HTERT RPE-1 (cell line): ENCODE results near the gene UBL4B.

Experiments
- in situ Hi-C: fragments of 300-500 bp; cut with MboI; formaldehyde crosslinking; loops from 4 replicates; pipeline ENCODE4 v1.14.3; 2020; ENCODE audit warnings: low sequenced_read_pairs

The UBL4B gene

DNA sequence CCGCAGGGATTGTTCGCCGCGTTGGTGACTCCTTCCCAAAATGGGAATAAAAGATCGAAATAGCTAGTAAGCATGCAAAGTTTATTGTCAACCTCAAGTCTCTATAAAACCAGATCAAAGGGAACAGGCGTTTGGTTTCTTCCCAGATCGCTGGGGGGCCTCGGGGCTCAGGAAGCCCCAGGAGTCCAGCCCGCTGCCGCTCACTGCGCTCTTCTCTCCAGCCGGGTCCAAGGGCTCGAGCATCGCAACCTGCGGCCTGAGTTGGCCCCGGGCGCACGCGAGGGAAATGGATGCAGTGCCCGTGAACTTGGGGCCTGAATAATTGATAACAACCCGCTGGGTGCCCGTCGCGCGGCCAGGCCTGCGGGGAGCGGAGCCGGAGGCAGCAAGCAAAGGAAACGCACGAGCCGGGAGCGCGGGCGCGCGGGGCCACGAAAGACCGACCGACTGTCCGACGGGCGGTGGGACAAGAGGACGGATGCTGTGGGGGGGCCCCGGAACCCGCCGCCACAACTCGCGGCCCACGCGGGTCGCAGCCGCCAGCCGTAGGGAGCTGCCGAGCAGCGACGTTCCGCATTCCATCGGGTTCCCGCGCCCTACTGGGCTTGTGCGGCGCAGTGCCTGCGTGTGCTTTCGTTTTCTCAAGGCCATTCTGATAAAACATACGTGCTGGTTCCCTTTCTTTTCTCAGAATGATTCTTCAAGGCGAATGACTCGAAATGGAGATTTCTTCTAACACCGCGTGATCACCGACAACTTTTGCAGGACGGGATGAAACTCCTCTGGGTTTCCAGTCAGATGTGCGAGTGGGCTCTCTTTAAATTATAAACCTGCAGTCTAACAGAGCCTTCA lies 27.8 kb upstream of the UBL4B start:
- in situ Hi-C loops, result no loop called here

DNA sequence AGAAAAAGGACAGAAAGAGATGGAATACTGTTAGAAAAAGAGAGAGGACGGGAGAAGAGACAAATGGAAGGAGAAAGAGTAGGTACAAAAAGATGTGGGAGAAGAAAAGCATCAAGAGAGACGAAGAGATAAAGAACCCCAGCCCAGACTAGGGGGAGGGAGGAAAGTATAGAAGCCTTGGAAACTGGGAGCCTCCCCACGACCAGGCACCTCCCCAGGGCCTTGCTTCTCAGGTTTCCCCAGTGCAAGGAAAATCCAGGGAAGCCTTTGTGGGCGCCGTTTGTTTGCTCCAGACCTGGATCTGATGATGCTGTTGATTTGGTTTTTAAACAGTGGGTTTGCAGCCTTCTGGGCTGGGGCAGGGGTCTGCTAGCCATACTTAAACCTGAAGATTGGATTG lies 26.6 kb upstream of the UBL4B start:
- in situ Hi-C loops, result no loop called here

- in situ Hi-C loops, result no loop called here
These were observed 25.3 kb upstream of the UBL4B start for GRCh38 chr1:110086961-110087360.

DNA sequence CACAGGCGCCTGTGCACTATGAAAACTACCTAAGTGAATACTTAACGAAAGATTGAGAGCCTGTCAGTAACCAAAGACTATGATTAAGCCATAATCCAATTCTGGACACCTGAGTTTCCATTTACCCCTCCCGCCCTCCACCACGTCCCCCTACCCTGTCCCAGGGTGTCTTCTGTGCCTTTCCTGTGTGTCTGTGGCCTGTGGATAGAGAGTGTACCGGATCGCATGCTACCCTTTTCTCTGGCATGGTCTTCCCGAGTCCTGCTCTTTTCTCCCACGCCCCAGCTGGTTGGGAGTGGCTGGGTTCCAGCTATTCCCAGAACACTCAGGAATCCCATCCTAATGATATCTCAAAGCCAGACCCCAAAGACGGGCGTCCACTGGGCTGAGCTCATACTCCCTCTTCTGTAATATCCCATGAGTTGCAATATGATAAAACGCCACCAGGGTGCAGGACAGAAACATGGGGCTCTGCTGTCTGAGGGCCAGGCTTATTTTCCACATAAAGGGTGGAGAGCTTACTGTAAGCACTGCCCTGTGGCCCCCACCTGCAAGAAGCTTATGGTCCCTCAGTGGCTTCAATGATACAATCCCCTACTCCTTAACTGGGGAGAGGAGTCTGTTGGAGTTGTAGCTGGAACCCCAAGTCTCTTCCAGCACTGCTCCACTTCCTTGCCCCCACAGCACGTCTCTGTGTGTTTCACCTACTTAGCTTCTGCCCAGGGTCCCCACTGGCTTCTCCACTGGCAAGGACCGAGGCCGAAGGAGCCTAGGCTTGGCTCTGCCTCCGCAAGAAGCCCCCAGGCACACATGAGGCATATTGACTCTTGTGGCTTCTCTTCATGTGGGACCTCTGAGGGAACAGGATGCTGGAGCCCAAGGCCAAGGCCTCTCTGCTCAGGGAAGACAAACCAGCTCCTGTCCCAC lies 24.2 kb upstream of the UBL4B start:
- in situ Hi-C loops, result no loop called here

GRCh38 chr1:110088739-110089316 lies 23.4 kb upstream of the UBL4B start:
- in situ Hi-C loops, result no loop called here

DNA sequence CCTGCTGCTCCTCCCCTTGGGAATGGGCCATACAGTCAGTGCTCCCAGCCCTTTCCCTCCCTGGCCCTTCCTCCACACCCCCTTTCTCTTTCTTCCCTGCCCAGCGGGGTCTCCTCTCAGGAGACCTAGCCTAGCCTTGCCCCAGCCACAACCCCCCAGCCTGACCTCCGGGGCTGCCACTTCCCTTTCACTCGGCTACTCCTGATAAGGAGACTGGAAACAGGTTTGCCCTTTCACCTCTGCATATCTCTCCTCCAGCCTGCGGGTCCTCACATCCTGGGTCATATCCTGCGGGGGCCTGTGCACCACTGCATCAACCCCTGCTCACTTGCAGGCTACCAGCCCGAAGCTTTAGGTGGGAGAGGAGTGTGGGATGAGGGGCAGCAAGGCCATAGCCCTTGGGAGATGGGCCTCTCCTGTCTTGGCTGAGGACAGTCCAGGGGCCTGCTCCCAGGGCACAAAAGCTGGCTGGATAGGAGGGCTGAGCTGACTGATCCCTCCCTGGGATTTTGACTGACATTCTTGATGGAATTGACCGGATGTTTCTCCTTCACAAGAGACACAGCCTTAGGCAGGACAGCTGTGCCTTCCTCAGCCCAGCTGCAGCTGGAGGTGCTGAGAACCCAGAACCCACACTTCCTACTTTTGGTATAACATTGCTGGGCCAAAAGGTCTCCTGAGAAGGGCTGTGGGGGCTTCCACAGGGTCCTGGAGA lies 22.5 kb upstream of the UBL4B start:
- in situ Hi-C loops, result no loop called here

DNA sequence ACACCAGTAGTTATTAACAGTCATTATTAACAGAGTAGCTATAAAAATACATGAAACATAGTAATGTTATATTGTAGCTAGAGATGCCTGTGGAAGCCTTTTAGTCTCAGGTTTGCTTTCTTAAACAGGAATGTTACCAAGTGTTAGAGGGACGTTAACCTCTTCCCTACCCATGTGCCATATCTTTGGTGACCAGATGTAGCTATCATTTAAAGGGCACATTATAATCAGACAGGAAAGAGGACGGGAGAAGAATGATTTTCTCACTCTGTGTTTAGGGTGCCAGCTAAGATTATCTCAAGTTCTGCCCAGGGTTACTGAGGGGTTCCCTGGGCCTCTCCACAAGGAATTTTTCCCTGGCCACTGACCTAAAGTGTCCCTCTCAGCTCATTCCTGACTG lies 20.9 kb upstream of the UBL4B start:
- in situ Hi-C loops, result no loop called here

DNA sequence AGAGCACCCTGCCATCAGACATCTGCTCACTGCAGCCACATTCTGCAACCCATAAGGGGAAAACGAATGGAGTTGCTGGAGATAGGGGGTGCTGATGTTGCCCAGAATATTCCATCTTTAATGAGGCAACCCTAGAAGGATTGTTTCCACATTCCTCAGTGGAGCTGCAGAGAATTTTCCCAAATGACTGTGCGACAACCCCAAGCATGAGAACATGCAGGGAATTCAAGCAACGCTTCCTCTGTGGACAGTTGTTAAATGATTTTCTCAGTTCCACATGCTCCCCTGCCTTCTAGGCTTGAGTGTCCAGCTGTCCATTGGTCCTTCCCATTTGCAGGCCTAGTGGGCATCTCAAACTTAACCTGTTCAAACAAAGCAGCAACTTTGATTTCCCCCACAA lies 20.5 kb upstream of the UBL4B start:
- in situ Hi-C loops, result no loop called here

DNA sequence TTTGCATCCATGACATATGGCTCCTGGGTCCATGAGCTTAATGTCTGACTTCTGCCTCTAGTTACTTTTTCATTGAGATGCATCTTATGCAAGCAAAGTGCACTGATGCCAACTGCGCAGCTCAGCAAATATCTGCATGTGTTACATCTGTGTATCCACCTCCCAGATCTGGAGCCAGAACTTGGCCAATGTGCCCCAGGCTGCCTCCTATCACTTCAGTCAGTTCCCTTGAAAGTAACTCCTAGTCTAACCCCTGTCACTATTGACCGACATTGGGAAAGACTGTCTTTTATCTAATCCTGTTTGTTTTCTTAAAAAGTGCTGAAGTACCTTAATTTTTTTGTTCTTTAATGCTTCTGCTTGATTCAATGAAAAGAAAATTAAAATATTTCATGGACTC lies 19.3 kb upstream of the UBL4B start:
- in situ Hi-C loops, result no loop called here

GRCh38 chr1:110094931-110095654 lies 17.1 kb upstream of the UBL4B start:
- in situ Hi-C loops, result no loop called here

DNA sequence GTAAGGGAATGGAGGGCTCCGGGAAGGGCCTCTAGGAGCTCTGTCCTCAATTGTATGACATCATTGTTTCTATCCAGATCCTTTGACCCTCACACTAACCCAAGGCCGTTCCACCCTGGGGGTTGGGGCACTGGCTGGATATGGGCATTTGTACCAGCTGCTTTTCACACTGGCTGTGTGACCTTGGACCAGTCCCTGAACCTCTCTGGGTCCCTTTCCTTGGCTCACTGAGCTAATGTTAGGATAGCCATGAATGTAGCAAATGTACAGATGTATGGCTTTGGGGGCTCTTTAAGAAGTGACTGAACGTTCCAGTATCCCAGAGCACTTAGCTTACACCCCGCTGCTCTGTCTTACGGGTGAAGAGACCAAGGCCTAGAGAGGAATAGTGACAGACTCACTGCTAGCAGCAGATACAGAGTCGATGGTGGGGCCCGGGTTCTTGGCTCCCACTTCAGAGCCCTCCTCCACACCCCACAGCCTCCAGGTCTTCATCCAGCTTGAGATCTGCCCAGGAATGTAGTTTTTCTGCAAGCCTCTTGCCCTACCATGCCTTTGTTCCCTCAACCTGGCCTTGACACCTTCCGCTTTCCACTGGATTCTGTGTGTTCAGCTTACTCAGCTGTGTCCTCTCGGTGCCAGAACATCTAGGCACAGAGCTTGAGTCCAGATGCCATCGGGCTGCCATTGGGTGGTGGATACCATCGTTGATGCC lies 14.6 kb upstream of the UBL4B start:
- in situ Hi-C loops, result no loop called here

GRCh38 chr1:110098222-110099026 lies 13.8 kb upstream of the UBL4B start:
- in situ Hi-C loops, result no loop called here

GRCh38 chr1:110100335-110100734 lies 11.9 kb upstream of the UBL4B start:
- in situ Hi-C loops, result no loop called here

DNA sequence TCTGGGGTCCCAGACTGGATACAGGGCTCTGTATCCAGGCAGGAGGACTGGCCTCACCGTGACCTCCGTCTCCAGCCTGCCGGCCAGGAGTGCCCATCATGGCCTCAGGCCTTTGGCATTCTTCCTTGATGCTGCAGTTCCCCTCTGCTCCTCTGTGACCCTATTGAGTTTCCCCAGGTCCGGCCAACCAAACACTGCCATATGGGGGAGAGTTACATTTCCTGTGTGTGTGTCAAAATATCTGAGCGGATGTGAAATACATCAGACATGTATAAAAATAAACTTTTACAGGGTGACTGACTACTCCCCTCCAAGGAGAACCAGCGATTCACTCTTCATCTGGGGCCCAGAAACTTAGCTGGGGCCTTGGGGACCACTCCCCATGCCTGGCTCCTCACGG lies 10.2 kb upstream of the UBL4B start:
- in situ Hi-C loops, result no loop called here

DNA sequence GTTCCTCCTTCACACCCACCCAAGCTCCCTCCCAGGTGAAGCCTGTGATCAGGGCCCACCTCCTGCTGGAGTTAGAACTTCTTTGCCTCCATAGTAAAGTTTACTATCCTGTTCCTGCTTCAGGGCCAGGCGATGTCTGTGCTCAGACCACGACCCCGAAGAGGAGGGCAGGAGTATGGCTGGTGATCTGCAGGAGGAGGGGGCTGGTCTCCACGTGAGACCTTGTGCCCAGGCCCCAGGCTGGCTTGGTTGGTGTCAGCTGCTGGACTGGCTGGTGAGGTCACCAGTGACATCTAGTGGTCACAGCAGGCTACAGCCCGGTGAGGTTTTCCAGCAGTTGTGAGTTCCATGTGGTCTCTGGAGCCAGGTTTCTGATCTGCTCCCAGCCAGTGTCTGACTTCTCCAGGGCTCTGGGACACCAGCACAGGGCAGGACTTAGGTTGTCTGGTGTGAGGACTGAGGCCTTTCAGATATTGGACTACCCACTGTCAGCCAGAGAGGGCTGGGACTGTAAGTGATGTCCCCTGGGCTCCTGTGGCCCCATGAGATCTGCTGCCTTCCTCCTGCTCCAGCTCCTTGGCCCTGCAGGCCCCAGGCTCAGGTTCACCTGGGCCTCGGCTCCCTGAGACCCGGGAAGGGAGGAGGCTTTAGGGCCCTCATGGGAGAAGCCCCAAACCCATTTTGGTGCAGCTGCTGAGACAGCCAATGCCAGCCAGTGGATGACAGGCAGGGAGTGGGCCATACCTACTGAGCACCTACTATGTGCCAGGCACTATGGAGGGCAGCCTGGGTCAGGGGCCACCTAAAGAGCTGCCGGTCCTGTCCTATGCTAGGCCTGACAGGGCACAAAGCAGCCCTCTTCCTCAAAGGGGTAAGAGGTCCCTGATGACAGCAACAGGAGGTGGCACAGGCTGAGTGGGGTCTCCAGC lies 6.0 kb upstream of the UBL4B start:
- in situ Hi-C loops, result no loop called here

DNA sequence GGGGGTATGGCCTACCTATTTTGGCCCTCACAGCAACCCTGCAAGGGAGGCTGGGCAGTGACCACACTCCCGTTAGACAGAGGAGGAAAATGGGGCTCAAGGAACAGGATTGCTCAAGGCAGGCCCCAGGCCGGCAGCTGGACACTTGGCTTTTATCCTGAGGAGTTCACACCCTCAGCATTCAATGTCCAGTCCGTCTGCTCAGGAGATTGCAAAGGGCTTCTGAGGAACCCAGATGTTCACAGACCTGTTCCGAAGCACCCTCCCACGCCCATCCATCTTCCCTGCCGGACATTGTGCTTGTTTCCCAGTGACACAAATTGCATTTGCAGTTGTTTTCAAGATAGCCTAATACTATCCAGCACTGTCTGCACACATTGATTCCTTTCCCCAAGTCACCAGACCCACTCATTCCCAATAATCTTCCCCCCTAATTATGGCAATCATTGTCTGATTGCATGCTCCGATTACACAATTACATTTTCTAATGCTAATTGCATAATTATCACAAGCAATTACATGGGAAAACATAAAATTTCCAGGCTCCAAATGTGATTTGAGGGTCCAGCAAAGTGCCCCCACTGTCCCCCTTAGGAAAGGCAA lies 4.3 kb upstream of the UBL4B start:
- in situ Hi-C loops, result no loop called here

GRCh38 chr1:110111081-110111480 lies 1.2 kb upstream of the UBL4B start:
- in situ Hi-C loops, result no loop called here
